HepG2 (cell line): ENCODE measurements around the gene ATF6. TPM values are rescaled to one million over a fixed set of nuclear protein-coding genes. Genes with fewer than 3 reads are reported as not detected.

Experiments
- ATAC-seq: fragments of 200-7000 bp; cut with Tn5 transposase; 3 replicates; pipeline ENCODE4 v1.9.1; 2020; ENCODE audit warnings: mild to moderate bottlenecking, moderate library complexity
- BruUV-seq: library from RNA; stranded (reverse); fragments of 400-500 nt; replicated peaks from 2 replicates; lab custom pipeline; 2021; lab: Mats Ljungman, UMichigan
- CTCF ChIA-PET: fragments of 300-600 bp; formaldehyde crosslinking; extraction: SDS; loops from one replicate; lab custom pipeline; 2021; ENCODE audit warnings: low total read pairs, inconsistent platforms, low intra/inter-chr PET ratio; lab: Yijun Ruan, JAX
- POLR2A ChIA-PET: fragments of 350-600 bp; sonication (Branson Sonifier 250); formaldehyde crosslinking; loops from one replicate; lab custom pipeline; 2020; ENCODE audit warnings: antibody characterized with exemption, inconsistent platforms; lab: Yijun Ruan, JAX
- DNase-seq: peaks from one replicate; pipeline ENCODE4 v3.0.0-alpha.2; 2015; ENCODE audit warnings: low spot score
- FAIRE-seq: peaks from 3 replicates; lab custom pipeline; 2011; peaks lifted over from hg19 to GRCh38; lab: Jason Lieb, UNC
- H2AFZ ChIP-seq: one replicate; pipeline ENCODE4 v1.6.1; 2011; ENCODE audit warnings: low read length, inconsistent platforms
- H3K27ac ChIP-seq: fragments of 300-600 bp; 3 replicates; pipeline ENCODE4 v1.8.0; 2011; ENCODE audit warnings: mixed run types, mild to moderate bottlenecking, mixed read lengths, low read length, inconsistent platforms; ENCODE audit not compliant: insufficient read depth; ENCODE audit errors: extremely low read length
- H3K27me3 ChIP-seq, 2 experiments: fragments of 200-600 bp in 1 of 2; 2 replicates in 1 of 2; 3 replicates in 1 of 2; pipeline versions ENCODE4 v1.6.0 to v1.8.0; 2011; ENCODE audit warnings: low read length in 2 of 2, mild to moderate bottlenecking in 2 of 2, moderate library complexity in 2 of 2, inconsistent platforms in 1 of 2; ENCODE audit not compliant: insufficient read depth in 2 of 2, control insufficient read depth in 1 of 2
- H3K36me3 ChIP-seq, 2 experiments: fragments of 200-600 bp in 1 of 2; replicated peaks in 1 of 2; 2 replicates in 1 of 2; 3 replicates in 1 of 2; pipeline versions ENCODE4 v1.5.1 to v1.8.0; 2011; ENCODE audit warnings: low read length in 2 of 2, inconsistent platforms in 1 of 2; ENCODE audit not compliant: insufficient read depth in 2 of 2, control insufficient read depth in 1 of 2
- H3K4me1 ChIP-seq: 2 replicates; pipeline ENCODE4 v1.5.1; 2012; ENCODE audit warnings: low read length, inconsistent platforms; ENCODE audit not compliant: insufficient read depth
- H3K4me2 ChIP-seq: 2 replicates; pipeline ENCODE4 v1.6.0; 2011; ENCODE audit warnings: low read depth, low read length, inconsistent platforms
- H3K4me3 ChIP-seq, 3 experiments: fragments of 200-600 bp in 1 of 3; sonication (generic), shearing (Covaris generic) in 1 of 3; replicated peaks in 1 of 3; 2 replicates each; pipeline ENCODE4 v1.5.1; 2011 to 2016; ENCODE audit warnings: low read length in 3 of 3, inconsistent platforms in 2 of 3, low read depth in 2 of 3, mild to moderate bottlenecking in 2 of 3, control low read depth in 1 of 3, mixed read lengths in 1 of 3; ENCODE audit not compliant: insufficient read depth in 1 of 3
- H3K79me2 ChIP-seq: one replicate; pipeline ENCODE4 v1.6.1; 2011; ENCODE audit warnings: low read length, inconsistent platforms; ENCODE audit not compliant: insufficient read depth
- H3K9ac ChIP-seq: 2 replicates; pipeline ENCODE4 v1.6.0; 2011; ENCODE audit warnings: mild to moderate bottlenecking, low read depth, low read length, inconsistent platforms; ENCODE audit not compliant: insufficient read depth
- H3K9me3 ChIP-seq: 2 replicates; pipeline ENCODE4 v1.5.1; 2012; ENCODE audit warnings: mild to moderate bottlenecking, low read length
- H4K20me1 ChIP-seq: 2 replicates; pipeline ENCODE4 v1.6.0; 2011; ENCODE audit warnings: inconsistent platforms, mild to moderate bottlenecking, low read length, moderate library complexity; ENCODE audit not compliant: insufficient read depth
- ISL2 ChIP-seq: sonication (generic); formaldehyde crosslinking; IDR thresholded peaks from 2 replicates; pipeline ENCODE4 v1.5.0; 2020; ENCODE audit warnings: missing genetic modification reagents
- JUN ChIP-seq: sonication (generic); formaldehyde crosslinking; IDR thresholded peaks from 2 replicates; pipeline ENCODE4 v1.4.0; 2020; ENCODE audit warnings: mild to moderate bottlenecking, missing genetic modification reagents
- KDM5A ChIP-seq: fragments of 200-600 bp; sonication (generic); IDR thresholded peaks from 2 replicates; pipeline ENCODE4 v1.7.0; 2018; ENCODE audit warnings: antibody characterized with exemption, mild to moderate bottlenecking, low read length, borderline replicate concordance
- PCBP1 ChIP-seq: fragments of 200-400 bp; formaldehyde crosslinking; IDR thresholded peaks from 2 replicates; pipeline ENCODE4 v1.6.1; 2017; ENCODE audit warnings: mild to moderate bottlenecking, low read depth, low read length, borderline replicate concordance
- REL ChIP-seq: sonication (generic); formaldehyde crosslinking; conservative IDR thresholded peaks from 2 replicates; pipeline ENCODE4 v1.8.0; 2022; ENCODE audit warnings: mild to moderate bottlenecking, missing genetic modification reagents, moderate library complexity
- SALL1 ChIP-seq: sonication (generic); formaldehyde crosslinking; IDR thresholded peaks from 2 replicates; pipeline ENCODE4 v1.8.0; 2022; ENCODE audit warnings: mild to moderate bottlenecking, missing genetic modification reagents
- SMARCC2 ChIP-seq: fragments of 450-650 bp; IDR thresholded peaks from 2 replicates; pipeline ENCODE4 v1.6.1; 2017; ENCODE audit warnings: antibody characterized with exemption, mild to moderate bottlenecking
- SOX13 ChIP-seq, 3 experiments: fragments of 450-650 bp in 1 of 3; sonication (generic) in 1 of 3; formaldehyde crosslinking in 1 of 3; IDR thresholded peaks in 2 of 3; conservative IDR thresholded peaks in 1 of 3; 2 replicates each; pipeline versions ENCODE4 v1.5.0 to v1.6.1; 2016 to 2020; ENCODE audit warnings: antibody characterized with exemption in 1 of 3, mild to moderate bottlenecking in 1 of 3, missing compliant biosample characterization in 1 of 3, missing genetic modification reagents in 1 of 3, moderate library complexity in 1 of 3
- THAP9 ChIP-seq: sonication (generic); formaldehyde crosslinking; IDR thresholded peaks from 2 replicates; pipeline ENCODE4; 2020; ENCODE audit warnings: missing genetic modification reagents, mild to moderate bottlenecking, borderline replicate concordance
- ZNF660 ChIP-seq: sonication (generic); formaldehyde crosslinking; IDR thresholded peaks from 2 replicates; pipeline ENCODE4 v1.5.1; 2020; ENCODE audit warnings: mild to moderate bottlenecking, low read depth, missing genetic modification reagents, borderline replicate concordance
- ZNF749 ChIP-seq: sonication (generic); formaldehyde crosslinking; IDR thresholded peaks from 2 replicates; pipeline ENCODE4 v1.8.0; 2022; ENCODE audit warnings: mild to moderate bottlenecking, missing genetic modification reagents, moderate library complexity, borderline replicate concordance
- ZNF792 ChIP-seq: IDR thresholded peaks from 2 replicates; pipeline ENCODE4 v1.6.1; 2016
- WGBS: methylation state at CpG from one replicate; pipeline ENCODE4 v1.1.6; 2017; ENCODE audit warnings: low lambda C conversion rate; 5-methylcytosine and 5-hydroxymethylcytosine counted together
- in situ Hi-C: cut with HindIII; loops from 2 replicates; pipeline ENCODE4 v1.10.0; 2017; ENCODE audit warnings: low pct_unique_long_range_greater_than_20kb; ENCODE audit not compliant: extremely low pct_ligation_motif_present
- intact Hi-C: fragments of 100-400 bp; cut with micrococcal nuclease; formaldehyde crosslinking; loops from one replicate; pipeline ENCODE4 v1.10.0; 2022; ENCODE audit not compliant: unreplicated experiment
- polyA plus RNA-seq, 8 experiments: library from polyadenylated mRNA; depleted of rRNA in 3 of 8; stranded (reverse) in 7 of 8; unstranded in 1 of 8; fragments of >200 nt; fragmentation: Illumina TruSeq in 4 of 8; extraction: Trizol in 4 of 8; gene quantifications; 2 replicates each; pipeline versions ENCODE4 v1.2.1 to v1.2.3, GENCODE V29; 2011 to 2016; ENCODE audit warnings: low read depth in 4 of 8, missing spikeins in 1 of 8, mixed read lengths in 1 of 8; ENCODE audit not compliant: insufficient read depth in 1 of 8
- total RNA-seq, 5 experiments: library from RNA; depleted of rRNA; stranded (reverse); fragments of >200 nt; fragmentation: Illumina TruSeq; extraction: Trizol; gene quantifications; 2 replicates each; pipeline ENCODE4 v1.2.3, GENCODE V29; 2016; ENCODE audit warnings: low read depth in 1 of 5

ATF6 gene
- total and polyA plus RNA-seq, 2 of the 13 experiments (the other 11 are each of a cell fraction or from before 2014, with no cell fraction given), result 13.2 to 14.5 TPM

- ChIA-PET POLR2A (no interaction called here), CTCF (no interaction called here)
- Histone ChIP-seq H3K4me1 (no peaks in the 10 kb centered on the region), H3K27ac (no peak overlapping the region), H3K27me3 (no peaks in the 10 kb centered on the region), H3K9me3 (no peaks in the 10 kb centered on the region), H3K4me2 (no peak overlapping the region), H4K20me1 (no peaks in the 10 kb centered on the region), H3K9ac (no peak overlapping the region), H3K36me3 (no peaks in the 10 kb centered on the region), H3K79me2 (no peaks in the 10 kb centered on the region), H2AFZ (no peak overlapping the region), H3K4me3 (no peak overlapping the region)
- intact Hi-C loops, result no loop called here
- DNase-seq (no peak), ATAC-seq (no peak), FAIRE-seq (no peak)
- in situ Hi-C loops, result no loop called here
- no peak for TF ChIP-seq SMARCC2
- TF ChIP-seq SOX13 (IDR thresholded peaks at IDR 0.05), result no peak
- no peak for TF ChIP-seq SOX13 (CRISPR knock-in tag; conservative IDR thresholded peaks at IDR 0.05 in 1 of 2, IDR thresholded peaks at IDR 0.05 in 1 of 2)
- no peak for TF ChIP-seq ZNF660 (CRISPR knock-in tag)
- TF ChIP-seq ZNF792, result no peak
- TF ChIP-seq KDM5A, result no peak
- no peak for TF ChIP-seq PCBP1
- TF ChIP-seq JUN (CRISPR knock-in tag), result no peak
- TF ChIP-seq THAP9, result no peak
- TF ChIP-seq SALL1, result no peak
- no peak for TF ChIP-seq REL
- TF ChIP-seq ZNF749, result no peak
- no peak for TF ChIP-seq ISL2 (CRISPR knock-in tag)
- WGBS, result 92% methylated on average over 1 of the region's 1 CpG
- BruUV-seq, result no TSS peak
These were observed 163.0 kb downstream of the ATF6 start for GRCh38 chr1:161929137-161929536.
